Measurements from ENCODE around the gene FGF12. TPM values are rescaled to one million over a fixed set of nuclear protein-coding genes. Genes with fewer than 3 reads are reported as not detected.

FGF12 gene
- total and polyA plus RNA-seq, 2 of the 13 experiments (the other 11 are each of a cell fraction or from before 2014, with no cell fraction given) = 0.07 TPM; not detected in 1

- TF ChIP-seq, protein P1, sequence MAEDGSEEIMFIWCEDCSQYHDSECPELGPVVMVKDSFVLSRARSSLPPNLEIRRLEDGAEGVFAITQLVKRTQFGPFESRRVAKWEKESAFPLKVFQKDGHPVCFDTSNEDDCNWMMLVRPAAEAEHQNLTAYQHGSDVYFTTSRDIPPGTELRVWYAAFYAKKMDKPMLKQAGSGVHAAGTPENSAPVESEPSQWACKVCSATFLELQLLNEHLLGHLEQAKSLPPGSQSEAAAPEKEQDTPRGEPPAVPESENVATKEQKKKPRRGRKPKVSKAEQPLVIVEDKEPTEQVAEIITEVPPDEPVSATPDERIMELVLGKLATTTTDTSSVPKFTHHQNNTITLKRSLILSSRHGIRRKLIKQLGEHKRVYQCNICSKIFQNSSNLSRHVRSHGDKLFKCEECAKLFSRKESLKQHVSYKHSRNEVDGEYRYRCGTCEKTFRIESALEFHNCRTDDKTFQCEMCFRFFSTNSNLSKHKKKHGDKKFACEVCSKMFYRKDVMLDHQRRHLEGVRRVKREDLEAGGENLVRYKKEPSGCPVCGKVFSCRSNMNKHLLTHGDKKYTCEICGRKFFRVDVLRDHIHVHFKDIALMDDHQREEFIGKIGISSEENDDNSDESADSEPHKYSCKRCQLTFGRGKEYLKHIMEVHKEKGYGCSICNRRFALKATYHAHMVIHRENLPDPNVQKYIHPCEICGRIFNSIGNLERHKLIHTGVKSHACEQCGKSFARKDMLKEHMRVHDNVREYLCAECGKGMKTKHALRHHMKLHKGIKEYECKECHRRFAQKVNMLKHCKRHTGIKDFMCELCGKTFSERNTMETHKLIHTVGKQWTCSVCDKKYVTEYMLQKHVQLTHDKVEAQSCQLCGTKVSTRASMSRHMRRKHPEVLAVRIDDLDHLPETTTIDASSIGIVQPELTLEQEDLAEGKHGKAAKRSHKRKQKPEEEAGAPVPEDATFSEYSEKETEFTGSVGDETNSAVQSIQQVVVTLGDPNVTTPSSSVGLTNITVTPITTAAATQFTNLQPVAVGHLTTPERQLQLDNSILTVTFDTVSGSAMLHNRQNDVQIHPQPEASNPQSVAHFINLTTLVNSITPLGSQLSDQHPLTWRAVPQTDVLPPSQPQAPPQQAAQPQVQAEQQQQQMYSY (CRISPR knock-in tag; IDR thresholded peaks at IDR 0.05) = no peak
- TF ChIP-seq KAT2B (IDR thresholded peaks at IDR 0.05; ENCODE audit: borderline replicate concordance, low read depth, low read length) (no peak), ZFP82 (CRISPR knock-in tag; IDR thresholded peaks at IDR 0.05; ENCODE audit: borderline replicate concordance) (no peak), HNRNPUL1 (IDR thresholded peaks at IDR 0.05; ENCODE audit: low read depth, low read length) (no peak), ZNF496 (CRISPR knock-in tag; IDR thresholded peaks at IDR 0.05; ENCODE audit: insufficient replicate concordance) (no peak)
- TF ChIP-seq, protein P2, sequence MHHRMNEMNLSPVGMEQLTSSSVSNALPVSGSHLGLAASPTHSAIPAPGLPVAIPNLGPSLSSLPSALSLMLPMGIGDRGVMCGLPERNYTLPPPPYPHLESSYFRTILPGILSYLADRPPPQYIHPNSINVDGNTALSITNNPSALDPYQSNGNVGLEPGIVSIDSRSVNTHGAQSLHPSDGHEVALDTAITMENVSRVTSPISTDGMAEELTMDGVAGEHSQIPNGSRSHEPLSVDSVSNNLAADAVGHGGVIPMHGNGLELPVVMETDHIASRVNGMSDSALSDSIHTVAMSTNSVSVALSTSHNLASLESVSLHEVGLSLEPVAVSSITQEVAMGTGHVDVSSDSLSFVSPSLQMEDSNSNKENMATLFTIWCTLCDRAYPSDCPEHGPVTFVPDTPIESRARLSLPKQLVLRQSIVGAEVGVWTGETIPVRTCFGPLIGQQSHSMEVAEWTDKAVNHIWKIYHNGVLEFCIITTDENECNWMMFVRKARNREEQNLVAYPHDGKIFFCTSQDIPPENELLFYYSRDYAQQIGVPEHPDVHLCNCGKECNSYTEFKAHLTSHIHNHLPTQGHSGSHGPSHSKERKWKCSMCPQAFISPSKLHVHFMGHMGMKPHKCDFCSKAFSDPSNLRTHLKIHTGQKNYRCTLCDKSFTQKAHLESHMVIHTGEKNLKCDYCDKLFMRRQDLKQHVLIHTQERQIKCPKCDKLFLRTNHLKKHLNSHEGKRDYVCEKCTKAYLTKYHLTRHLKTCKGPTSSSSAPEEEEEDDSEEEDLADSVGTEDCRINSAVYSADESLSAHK (CRISPR knock-in tag; IDR thresholded peaks at IDR 0.05; ENCODE audit: borderline replicate concordance) = no peak
Measured at GRCh38 chr3:192326656-192327055, 400.7 kb downstream of the FGF12 start (continued).

- intact Hi-C loops (cut with micrococcal nuclease; ENCODE audit: unreplicated experiment) (no loop called here), in situ Hi-C loops (cut with HindIII; ENCODE audit: extremely low pct_ligation_motif_present, low pct_unique_long_range_greater_than_20kb) (no loop called here)
- no peak overlapping the region for H3K4me2 ChIP-seq (ENCODE audit: low read depth, low read length)
- no peak overlapping the region for H3K27ac ChIP-seq (ENCODE audit: extremely low read length, insufficient read depth, low read length)
- no peaks in the 10 kb centered on the region for H3K79me2 ChIP-seq (ENCODE audit: insufficient read depth, low read length)
- FAIRE-seq (no peak), DNase-seq (ENCODE audit: low spot score) (no peak), ATAC-seq (no peak)
- ChIA-PET CTCF (ENCODE audit: low intra/inter-chr PET ratio, low total read pairs) (no interaction called here), POLR2A (no interaction called here)
- no peaks in the 10 kb centered on the region for H3K4me1 ChIP-seq (ENCODE audit: insufficient read depth, low read length)
- BruUV-seq (replicated peaks) = no TSS peak
- 0% methylated on average over 1 of the region's 2 CpGs for WGBS (ENCODE audit: low lambda C conversion rate)
- no peak overlapping the region for H3K9ac ChIP-seq (ENCODE audit: insufficient read depth, low read depth, low read length)
- H4K20me1 ChIP-seq (ENCODE audit: insufficient read depth, low read length) = no peaks in the 10 kb centered on the region
- no peak overlapping the region for H3K4me3 ChIP-seq (replicated peaks in 1 of 3; ENCODE audit: insufficient read depth in 1 of 3, low read depth in 2 of 3, low read length in 3 of 3)
- H3K27me3 ChIP-seq (ENCODE audit: control insufficient read depth in 1 of 2, insufficient read depth in 2 of 2, low read length in 2 of 2) = no peaks in the 10 kb centered on the region
- H2AFZ ChIP-seq (ENCODE audit: low read length) = no peak overlapping the region
- H3K36me3 ChIP-seq (replicated peaks in 1 of 2; ENCODE audit: control insufficient read depth in 1 of 2, insufficient read depth in 2 of 2, low read length in 2 of 2) = no peaks in the 10 kb centered on the region
- no peaks in the 10 kb centered on the region for H3K9me3 ChIP-seq (ENCODE audit: low read length)
- TF ChIP-seq POLR2AphosphoS2 (IDR thresholded peaks at IDR 0.05; ENCODE audit: low read depth, low read length) = no peak
- TF ChIP-seq, protein P3, sequence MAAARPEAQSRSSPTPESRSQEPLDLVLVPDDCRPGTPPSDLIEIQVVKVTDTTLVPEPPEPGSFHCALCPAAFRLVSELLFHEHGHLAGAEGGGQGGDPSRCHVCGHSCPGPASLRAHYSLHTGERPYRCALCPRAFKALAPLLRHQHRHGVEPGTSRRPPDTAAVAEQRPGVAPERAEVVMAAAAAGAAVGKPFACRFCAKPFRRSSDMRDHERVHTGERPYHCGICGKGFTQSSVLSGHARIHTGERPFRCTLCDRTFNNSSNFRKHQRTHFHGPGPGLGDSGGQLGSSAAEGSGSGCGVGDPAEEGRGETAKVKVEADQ (CRISPR knock-in tag; IDR thresholded peaks at IDR 0.05; ENCODE audit: borderline replicate concordance) = no peak
- TF ChIP-seq TCF7 (IDR thresholded peaks at IDR 0.05; ENCODE audit: low read depth) = no peak
- no peak for TF ChIP-seq ZNF615 (CRISPR knock-in tag; IDR thresholded peaks at IDR 0.05; ENCODE audit: borderline replicate concordance)
- no peak for TF ChIP-seq ATF6 (CRISPR knock-in tag; conservative IDR thresholded peaks at IDR 0.05)
- TF ChIP-seq ZBTB2 (CRISPR knock-in tag; IDR thresholded peaks at IDR 0.05; ENCODE audit: low read depth) = no peak
Measured at GRCh38 chr3:192317564-192317963, 409.8 kb downstream of the FGF12 start.

Data from HepG2 (cell line).